Suprapubic skin (tissue), 4 donors: ENCODE data around the gene TMEM116. TPM values are rescaled to one million over a fixed set of nuclear protein-coding genes. Genes with fewer than 3 reads are reported as not detected.
"Not testable (repeated sequence)": the region's sequence is repeated elsewhere in the genome, so short reads cannot be mapped to it uniquely, and the experiment has no call there.

Experiments used
- DNase-seq, 2 donors: peaks; one replicate each; pipeline ENCODE4 v3.0.0-alpha.2; 2019; ENCODE audit warnings: low spot score in 2 of 2
- H3K27ac ChIP-seq: fragments of 200-600 bp; sonication (generic); one replicate; pipeline ENCODE4 v1.5.1; 2019
- H3K27me3 ChIP-seq: fragments of 200-600 bp; sonication (generic); one replicate; pipeline ENCODE4 v1.5.1; 2019
- H3K36me3 ChIP-seq: fragments of 200-600 bp; sonication (generic); one replicate; pipeline ENCODE4 v1.5.1; 2019
- H3K4me1 ChIP-seq: fragments of 200-600 bp; sonication (generic); one replicate; pipeline ENCODE4 v1.5.1; 2019
- H3K4me3 ChIP-seq: fragments of 200-600 bp; sonication (generic); one replicate; pipeline ENCODE4 v1.5.1; 2019; ENCODE audit warnings: mild to moderate bottlenecking
- H3K9me3 ChIP-seq: fragments of 200-600 bp; sonication (generic); one replicate; pipeline ENCODE4 v1.5.1; 2019
- CTCF ChIP-seq, 2 donors: fragments of 200-600 bp in 1 of 2; fragments of 450-650 bp in 1 of 2; sonication (generic) in 1 of 2; IDR thresholded peaks; one replicate each; pipeline ENCODE4 v1.5.1; 2016 to 2019; ENCODE audit warnings: antibody characterized with exemption in 2 of 2, mild to moderate bottlenecking in 1 of 2, moderate library complexity in 1 of 2
- EP300 ChIP-seq: sonication (generic); formaldehyde crosslinking; IDR thresholded peaks from one replicate; pipeline ENCODE4 v1.6.1; 2017; ENCODE audit warnings: antibody characterized with exemption
- POLR2A ChIP-seq, 2 donors: fragments of 450-650 bp; IDR thresholded peaks; one replicate each; pipeline ENCODE4 v1.6.1; 2017; ENCODE audit warnings: antibody characterized with exemption in 2 of 2, mild to moderate bottlenecking in 2 of 2, moderate library complexity in 2 of 2
- POLR2AphosphoS5 ChIP-seq, 3 donors: sonication (generic); formaldehyde crosslinking; IDR thresholded peaks; one replicate each; pipeline ENCODE4 v1.6.1; 2017; ENCODE audit warnings: antibody characterized with exemption in 3 of 3
- WGBS: methylation state at CpG from one replicate; pipeline ENCODE4 v1.1.5; 2018; 5-methylcytosine and 5-hydroxymethylcytosine counted together
- total RNA-seq, 4 donors: library from RNA; depleted of rRNA; stranded (reverse); fragments of >200 nt; gene quantifications; one replicate each; pipeline ENCODE4 v1.1.0, GENCODE V29; 2016

TMEM116 gene
- total RNA-seq, 4 donors from 2014 or later = 16.0 to 25.1 (median 22.8) TPM

GRCh38 chr12:111953455-111953854 is 59.5 kb downstream of the TMEM116 start:
- H3K27ac ChIP-seq = no peak overlapping the region
- peaks cover 5% of the 10 kb centered on the region for H3K36me3 ChIP-seq
- no peak overlapping the region for H3K4me3 ChIP-seq
- no peak for DNase-seq
- H3K9me3 ChIP-seq = no peaks in the 10 kb centered on the region
- no peaks in the 10 kb centered on the region for H3K4me1 ChIP-seq
- TF ChIP-seq POLR2A (IDR thresholded peaks at IDR 0.05) = no peak
- TF ChIP-seq EP300 = no peak
- TF ChIP-seq CTCF (IDR thresholded peaks at IDR 0.05) = no peak
- TF ChIP-seq POLR2AphosphoS5 (IDR thresholded peaks at IDR 0.05) = no peak
- 68% methylated on average over 4 of the region's 4 CpGs for WGBS
- H3K27me3 ChIP-seq = no peaks in the 10 kb centered on the region

- not testable (repeated sequence) for H3K27ac ChIP-seq, H3K4me3 ChIP-seq, DNase-seq, H3K4me1 ChIP-seq, H3K36me3 ChIP-seq, H3K9me3 ChIP-seq, H3K27me3 ChIP-seq
- 84% methylated on average over 4 of the region's 4 CpGs for WGBS
These were observed 60.7 kb downstream of the TMEM116 start for GRCh38 chr12:111952084-111952787.

GRCh38 chr12:111950961-111951676 is 61.8 kb downstream of the TMEM116 start:
- not testable (repeated sequence) for H3K9me3 ChIP-seq, H3K27me3 ChIP-seq, H3K4me3 ChIP-seq, DNase-seq, H3K27ac ChIP-seq, H3K36me3 ChIP-seq, H3K4me1 ChIP-seq
- 67% methylated on average over 3 of the region's 3 CpGs for WGBS

- TF ChIP-seq POLR2AphosphoS5 (IDR thresholded peaks at IDR 0.05) = no peak
- no peak for TF ChIP-seq POLR2A (IDR thresholded peaks at IDR 0.05)
- TF ChIP-seq EP300 = no peak
- TF ChIP-seq CTCF (IDR thresholded peaks at IDR 0.05) = no peak
- H3K27me3 ChIP-seq = no peaks in the 10 kb centered on the region
- DNase-seq = no peak
- no peaks in the 10 kb centered on the region for H3K4me1 ChIP-seq
- no peaks in the 10 kb centered on the region for H3K36me3 ChIP-seq
- WGBS = 98% methylated on average over 1 of the region's 1 CpG
- no peak overlapping the region for H3K4me3 ChIP-seq
- H3K27ac ChIP-seq = no peak overlapping the region
- H3K9me3 ChIP-seq = no peaks in the 10 kb centered on the region
These were observed 69.0 kb downstream of the TMEM116 start for GRCh38 chr12:111943929-111944328.

GRCh38 chr12:111942557-111942956 is 70.4 kb downstream of the TMEM116 start:
- no peak overlapping the region for H3K4me3 ChIP-seq
- H3K9me3 ChIP-seq = no peaks in the 10 kb centered on the region
- no peaks in the 10 kb centered on the region for H3K4me1 ChIP-seq
- no peaks in the 10 kb centered on the region for H3K27me3 ChIP-seq
- WGBS = 56% methylated on average over 5 of the region's 5 CpGs
- no peak for TF ChIP-seq POLR2AphosphoS5 (IDR thresholded peaks at IDR 0.05)
- TF ChIP-seq EP300 = no peak
- no peak for TF ChIP-seq POLR2A (IDR thresholded peaks at IDR 0.05)
- no peak for TF ChIP-seq CTCF (IDR thresholded peaks at IDR 0.05)
- no peak overlapping the region for H3K27ac ChIP-seq
- no peak for DNase-seq
- H3K36me3 ChIP-seq = no peaks in the 10 kb centered on the region

- Histone ChIP-seq H3K9me3 (no peaks in the 10 kb centered on the region), H3K4me3 (no peak overlapping the region), H3K27me3 (no peaks in the 10 kb centered on the region), H3K4me1 (no peaks in the 10 kb centered on the region), H3K27ac (no peak overlapping the region), H3K36me3 (peaks cover 4% of the 10 kb centered on the region)
- DNase-seq = no peak
- TF ChIP-seq CTCF (IDR thresholded peaks at IDR 0.05) = no peak
- WGBS = 95% methylated on average over 1 of the region's 1 CpG
These were observed 75.5 kb downstream of the TMEM116 start for GRCh38 chr12:111937429-111937828.
